Inflammatory macrophage treated with lipopolysaccharide for 1 hour (primary cell): ENCODE results near the gene CD300LB.

Experiments used
- DNase-seq, 2 donors: peaks; one replicate each; pipeline ENCODE4 v3.0.0-alpha.2; 2020 to 2022

Gene CD300LB

GRCh38 chr17:74547736-74548135, 16.5 kb upstream of the CD300LB start:
- no peak for DNase-seq

- no peak for DNase-seq
Observed at GRCh38 chr17:74547264-74547663, 16.0 kb upstream of the CD300LB start.

- DNase-seq = no peak
Observed at GRCh38 chr17:74546586-74546985, 15.3 kb upstream of the CD300LB start.

GRCh38 chr17:74545843-74546230, 14.6 kb upstream of the CD300LB start, which contains the start of gene CD300C:
CD300C (minus strand) TSS chr17:74546115; CDS start chr17:74545782, 333 bp downstream.
- DNase-seq = peak; percentile 89 to 91

GRCh38 chr17:74544991-74545842, 13.9 kb upstream of the CD300LB start:
- DNase-seq = no peak

- no peak for DNase-seq
Observed at GRCh38 chr17:74543891-74544760, 12.9 kb upstream of the CD300LB start.

- no peak for DNase-seq
Observed at GRCh38 chr17:74543406-74543805, 12.1 kb upstream of the CD300LB start.

GRCh38 chr17:74542727-74543383, 11.6 kb upstream of the CD300LB start:
- DNase-seq = no peak

- DNase-seq = no peak
Observed at GRCh38 chr17:74542166-74542565, 10.9 kb upstream of the CD300LB start.

- DNase-seq = no peak
Observed at GRCh38 chr17:74541176-74542111, 10.2 kb upstream of the CD300LB start.

- no peak for DNase-seq
Observed at GRCh38 chr17:74539281-74539820, 8.1 kb upstream of the CD300LB start.

GRCh38 chr17:74536890-74537289, 5.6 kb upstream of the CD300LB start:
- no peak for DNase-seq

GRCh38 chr17:74532115-74532514, 840 bp upstream of the CD300LB start:
- peak; percentile 95 to 98 for DNase-seq

- DNase-seq = no peak
Observed at GRCh38 chr17:74530831-74531150, 484 bp downstream of the CD300LB start.

- DNase-seq = no peak
Observed at GRCh38 chr17:74529243-74529642, 2.0 kb downstream of the CD300LB start.

- peak; percentile 96 to 99 for DNase-seq
Observed at GRCh38 chr17:74528491-74529199, 2.6 kb downstream of the CD300LB start.

GRCh38 chr17:74527756-74528155, 3.5 kb downstream of the CD300LB start:
- no peak for DNase-seq

GRCh38 chr17:74527081-74527480, 4.2 kb downstream of the CD300LB start:
- DNase-seq = no peak

GRCh38 chr17:74526681-74527080, 4.6 kb downstream of the CD300LB start:
- no peak for DNase-seq

GRCh38 chr17:74525781-74526288, 5.4 kb downstream of the CD300LB start:
- DNase-seq = no peak

- DNase-seq = no peak
Observed at GRCh38 chr17:74525465-74525725, 5.9 kb downstream of the CD300LB start.
